Natural killer cell (primary cell): ENCODE data around the gene PDZRN4. TPM values are rescaled to one million over a fixed set of nuclear protein-coding genes. Genes with fewer than 3 reads are reported as not detected.
"Not testable (repeated sequence)": the region's sequence is repeated elsewhere in the genome, so short reads cannot be mapped to it uniquely, and the experiment has no call there.

Experiments used
- ATAC-seq, 3 donors: fragments of 150-1000 bp in 2 of 3; fragments of 200-7000 bp in 1 of 3; cut with Tn5 transposase; 1 replicate in 1 of 3; 2 replicates in 2 of 3; pipeline ENCODE4 v1.10.0; 2021; ENCODE audit warnings: mild to moderate bottlenecking in 2 of 3, moderate library complexity in 2 of 3
- DNase-seq, 2 donors: peaks; one replicate each; pipeline versions ENCODE4 v3.0.0 to v3.0.0-alpha.2; 2013 to 2021; ENCODE audit warnings: mixed read lengths in 1 of 2
- H3K27ac ChIP-seq: one replicate; pipeline ENCODE4 v1.5.1; 2013; ENCODE audit warnings: mild to moderate bottlenecking, low read length
- H3K27me3 ChIP-seq: one replicate; pipeline ENCODE4 v1.6.1; 2013; ENCODE audit warnings: low read length; ENCODE audit not compliant: control insufficient read depth, insufficient read depth
- H3K36me3 ChIP-seq: one replicate; pipeline ENCODE4 v1.6.1; 2013; ENCODE audit warnings: low read length; ENCODE audit not compliant: control insufficient read depth, insufficient read depth
- H3K4me1 ChIP-seq: one replicate; pipeline ENCODE4 v1.6.1; 2013; ENCODE audit warnings: low read length; ENCODE audit not compliant: control insufficient read depth, insufficient read depth
- H3K4me3 ChIP-seq: one replicate; pipeline ENCODE4 v1.5.1; 2013; ENCODE audit warnings: low read length
- H3K9me3 ChIP-seq: one replicate; pipeline ENCODE4 v1.6.1; 2013; ENCODE audit warnings: low read length; ENCODE audit not compliant: control insufficient read depth, insufficient read depth
- H3K27ac Mint-ChIP-seq, 2 donors: one replicate each; pipeline ENCODE4 v1.8.0; 2022; ENCODE audit warnings: mild to moderate bottlenecking in 2 of 2, mixed read lengths in 2 of 2, moderate library complexity in 1 of 2
- H3K27me3 Mint-ChIP-seq, 2 donors: one replicate each; pipeline ENCODE4 v1.8.0; 2022; ENCODE audit warnings: low read depth in 2 of 2, mixed read lengths in 2 of 2
- H3K36me3 Mint-ChIP-seq: one replicate; pipeline ENCODE4 v1.8.0; 2022; ENCODE audit warnings: mixed read lengths
- H3K4me1 Mint-ChIP-seq, 2 donors: one replicate each; pipeline ENCODE4 v1.8.0; 2022; ENCODE audit warnings: mixed read lengths in 2 of 2
- H3K4me3 Mint-ChIP-seq: one replicate; pipeline ENCODE4 v1.8.0; 2022; ENCODE audit warnings: mild to moderate bottlenecking, moderate library complexity, mixed read lengths
- H3K9me3 Mint-ChIP-seq, 2 donors: one replicate each; pipeline ENCODE4 v1.8.0; 2022; ENCODE audit warnings: mixed read lengths in 2 of 2
- WGBS: methylation state at CpG from one replicate; pipeline ENCODE4 v1.1.7; 2013; ENCODE audit warnings: missing lambda C conversion rate; ENCODE audit not compliant: insufficient coverage; 5-methylcytosine and 5-hydroxymethylcytosine counted together
- intact Hi-C: fragments of 100-400 bp; cut with micrococcal nuclease; formaldehyde crosslinking; loops from one replicate; pipeline ENCODE4 v1.14.2; 2022
- total RNA-seq, 4 donors: library from RNA; stranded (reverse); fragments of 120-200 nt in 1 of 4; gene quantifications; one replicate each; pipeline versions ENCODE4 v1.2.3 to v1.2.4, GENCODE V29; 2013 to 2022
- TF ChIP-seq, protein P1 (sequence below): fragments of 200-600 bp; IDR thresholded peaks from one replicate; pipeline ENCODE4 v1.8.0; 2022; ENCODE audit warnings: antibody characterized with exemption

PDZRN4 gene
- total RNA-seq, 3 donors from 2014 or later (not counting 1 experiment from before 2014, with no cell fraction given), result not detected

DNA sequence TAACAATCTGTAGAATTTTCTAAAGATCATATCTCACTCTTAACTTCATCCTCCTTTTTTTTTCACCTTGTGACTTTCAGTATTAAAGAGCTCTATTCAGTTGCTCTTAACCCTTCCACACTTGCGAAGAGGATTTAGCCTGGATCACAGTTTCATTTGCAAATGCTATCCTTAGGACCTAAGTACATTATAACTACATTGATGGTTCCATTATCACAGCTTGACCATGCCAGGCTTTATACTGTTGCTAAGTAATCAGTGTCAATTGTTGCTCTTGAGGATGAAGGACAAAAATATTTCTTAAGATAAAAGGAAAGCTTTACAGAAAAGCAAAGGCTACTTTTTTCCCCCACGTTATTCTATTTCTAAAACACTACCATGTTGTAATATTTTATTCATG lies 122.2 kb downstream of the PDZRN4 start:
- Mint-ChIP-seq H3K36me3 (no peaks in the 10 kb centered on the region), H3K27ac (no peak overlapping the region), H3K4me1 (no peaks in the 10 kb centered on the region), H3K27me3 (no peaks in the 10 kb centered on the region), H3K4me3 (no peak overlapping the region), H3K9me3 (no peaks in the 10 kb centered on the region)
- Histone ChIP-seq H3K4me3 (no peak overlapping the region), H3K27me3 (no peaks in the 10 kb centered on the region), H3K9me3 (peaks cover 3% of the 10 kb centered on the region), H3K27ac (no peak overlapping the region), H3K36me3 (no peaks in the 10 kb centered on the region), H3K4me1 (no peaks in the 10 kb centered on the region)
- TF ChIP-seq, protein P1, sequence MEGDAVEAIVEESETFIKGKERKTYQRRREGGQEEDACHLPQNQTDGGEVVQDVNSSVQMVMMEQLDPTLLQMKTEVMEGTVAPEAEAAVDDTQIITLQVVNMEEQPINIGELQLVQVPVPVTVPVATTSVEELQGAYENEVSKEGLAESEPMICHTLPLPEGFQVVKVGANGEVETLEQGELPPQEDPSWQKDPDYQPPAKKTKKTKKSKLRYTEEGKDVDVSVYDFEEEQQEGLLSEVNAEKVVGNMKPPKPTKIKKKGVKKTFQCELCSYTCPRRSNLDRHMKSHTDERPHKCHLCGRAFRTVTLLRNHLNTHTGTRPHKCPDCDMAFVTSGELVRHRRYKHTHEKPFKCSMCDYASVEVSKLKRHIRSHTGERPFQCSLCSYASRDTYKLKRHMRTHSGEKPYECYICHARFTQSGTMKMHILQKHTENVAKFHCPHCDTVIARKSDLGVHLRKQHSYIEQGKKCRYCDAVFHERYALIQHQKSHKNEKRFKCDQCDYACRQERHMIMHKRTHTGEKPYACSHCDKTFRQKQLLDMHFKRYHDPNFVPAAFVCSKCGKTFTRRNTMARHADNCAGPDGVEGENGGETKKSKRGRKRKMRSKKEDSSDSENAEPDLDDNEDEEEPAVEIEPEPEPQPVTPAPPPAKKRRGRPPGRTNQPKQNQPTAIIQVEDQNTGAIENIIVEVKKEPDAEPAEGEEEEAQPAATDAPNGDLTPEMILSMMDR, result no peak
- no peak for ATAC-seq
- DNase-seq, result no peak
- WGBS, result 100% methylated on average over 1 of the region's 2 CpGs
- intact Hi-C loops, result no loop called here

DNA sequence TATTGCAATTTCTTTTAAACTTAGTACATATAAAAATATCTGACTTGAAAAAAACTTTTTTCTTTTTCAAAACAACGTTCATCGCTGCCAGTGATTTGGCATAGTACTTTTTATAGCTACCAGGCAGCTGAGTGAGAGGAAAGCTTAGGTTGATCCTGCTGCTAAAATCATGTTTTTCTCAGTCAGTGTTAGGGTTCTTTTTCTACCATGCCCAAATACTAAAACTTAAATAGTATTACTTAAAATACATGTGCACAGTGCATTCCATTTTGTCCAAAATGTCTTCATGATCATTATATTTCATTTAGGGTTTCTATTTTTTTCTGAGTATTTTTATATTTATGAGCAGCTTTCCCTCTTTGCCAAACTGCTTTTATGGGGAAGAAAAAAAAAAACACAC lies 123.8 kb downstream of the PDZRN4 start:
- no peak overlapping the region for H3K4me3 Mint-ChIP-seq
- H3K27ac ChIP-seq, result no peak overlapping the region
- H3K4me3 ChIP-seq, result no peak overlapping the region
- ATAC-seq (no peak), DNase-seq (no peak)
- TF ChIP-seq, protein P1, result no peak
- H3K36me3 Mint-ChIP-seq, result no peaks in the 10 kb centered on the region
- no peaks in the 10 kb centered on the region for H3K27me3 ChIP-seq
- no peaks in the 10 kb centered on the region for H3K4me1 Mint-ChIP-seq
- no peaks in the 10 kb centered on the region for H3K36me3 ChIP-seq
- H3K4me1 ChIP-seq, result no peaks in the 10 kb centered on the region
- no peaks in the 10 kb centered on the region for H3K27me3 Mint-ChIP-seq
- 77% methylated on average over 2 of the region's 2 CpGs for WGBS
- no peak overlapping the region for H3K27ac Mint-ChIP-seq
- no peaks in the 10 kb centered on the region for H3K9me3 Mint-ChIP-seq
- intact Hi-C loops, result no loop called here
- H3K9me3 ChIP-seq, result no peaks in the 10 kb centered on the region

DNA sequence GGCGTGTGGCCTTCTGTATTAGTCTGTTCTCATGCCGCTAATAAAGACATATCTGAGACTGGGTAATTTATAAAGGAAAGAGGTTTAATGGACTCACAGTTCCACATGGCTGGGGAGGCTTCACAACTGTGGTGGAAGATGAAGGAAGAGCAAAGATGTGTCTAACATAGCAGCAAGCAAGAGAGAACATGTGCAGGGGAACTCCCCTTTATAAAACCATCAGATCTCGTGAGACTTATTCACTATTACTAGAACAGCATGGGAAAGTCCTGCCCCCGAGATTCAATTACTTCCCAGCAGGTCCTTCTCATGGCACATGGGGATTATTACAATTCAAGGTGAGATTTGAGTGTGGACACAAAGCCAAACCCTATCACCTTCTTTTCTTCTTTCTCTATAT lies 124.3 kb downstream of the PDZRN4 start:
- H3K36me3 Mint-ChIP-seq, H3K9me3 Mint-ChIP-seq, H3K27me3 Mint-ChIP-seq, H3K4me3 Mint-ChIP-seq, DNase-seq, H3K9me3 ChIP-seq, ATAC-seq, H3K27ac Mint-ChIP-seq, H3K4me3 ChIP-seq, H3K27ac ChIP-seq, H3K4me1 Mint-ChIP-seq, H3K4me1 ChIP-seq, H3K27me3 ChIP-seq, H3K36me3 ChIP-seq, intact Hi-C loops: not testable (repeated sequence)
- WGBS, result 84% methylated on average over 3 of the region's 4 CpGs

DNA sequence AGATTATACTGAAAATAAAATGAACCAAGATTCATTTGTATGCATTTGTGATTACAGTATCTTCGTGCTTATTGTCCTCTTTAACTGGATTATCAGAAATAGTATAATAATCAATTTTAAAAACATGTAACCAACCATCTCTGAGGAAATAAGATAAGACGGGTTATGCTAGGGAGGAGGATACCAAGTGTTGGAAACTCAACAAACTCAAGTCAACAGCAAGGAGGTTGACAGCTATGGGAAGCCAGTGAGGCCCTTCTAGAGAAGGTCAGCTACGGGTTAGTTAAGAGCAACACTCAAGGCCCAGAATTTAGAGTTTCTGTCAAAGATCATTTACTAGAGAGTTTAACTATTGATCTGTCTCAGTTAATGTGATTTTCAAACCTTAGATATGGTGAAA lies 137.2 kb downstream of the PDZRN4 start:
- Histone ChIP-seq H3K4me1 (no peaks in the 10 kb centered on the region), H3K9me3 (no peaks in the 10 kb centered on the region), H3K27ac (no peak overlapping the region), H3K27me3 (no peaks in the 10 kb centered on the region), H3K36me3 (no peaks in the 10 kb centered on the region), H3K4me3 (no peak overlapping the region)
- no peaks in the 10 kb centered on the region for H3K27me3 Mint-ChIP-seq
- no peaks in the 10 kb centered on the region for H3K36me3 Mint-ChIP-seq
- 96% methylated on average over 2 of the region's 3 CpGs for WGBS
- TF ChIP-seq, protein P1, result no peak
- H3K27ac Mint-ChIP-seq, result no peak overlapping the region
- intact Hi-C loops, result no loop called here
- H3K9me3 Mint-ChIP-seq, result no peaks in the 10 kb centered on the region
- ATAC-seq (no peak), DNase-seq (no peak)
- H3K4me3 Mint-ChIP-seq, result no peak overlapping the region
- H3K4me1 Mint-ChIP-seq, result no peaks in the 10 kb centered on the region
